ENCODE measurements around the gene CELF4. TPM values are rescaled to one million over a fixed set of nuclear protein-coding genes. Genes with fewer than 3 reads are reported as not detected.

Gene CELF4
- total and polyA plus RNA-seq, 2 donors (not counting 3 experiments of a cell fraction or from before 2014, with no cell fraction given), result not detected

GRCh38 chr18:37541517-37541916 is 24.1 kb downstream of the CELF4 start:
- H3K79me2 ChIP-seq (ENCODE audit: control insufficient read depth, insufficient read depth, low read length), result no peaks in the 10 kb centered on the region
- no peak for FAIRE-seq
- H3K36me3 ChIP-seq (ENCODE audit: control insufficient read depth in 2 of 2, extremely low read depth in 1 of 2, insufficient read depth in 2 of 2, low read length in 2 of 2), result no peaks in the 10 kb centered on the region
- no peaks in the 10 kb centered on the region for H4K20me1 ChIP-seq (replicated peaks; ENCODE audit: control insufficient read depth, extremely low read depth, insufficient read depth, low read length)
- peaks cover 7 to 8% of the 10 kb centered on the region in 2 experiments for H3K27me3 ChIP-seq (ENCODE audit: control insufficient read depth in 2 of 2, insufficient read depth in 2 of 2, low read length in 2 of 2)
- H2AFZ ChIP-seq (ENCODE audit: low read depth, low read length), result no peak overlapping the region
- dilution Hi-C loops (cut with MboI; ENCODE audit: extremely low pct_ligation_motif_present, low sequenced_read_pairs), result no loop called here
- TF ChIP-seq POLR2A (IDR thresholded peaks at IDR 0.05; ENCODE audit: low read depth, low read length), result no peak
- TF ChIP-seq EZH2 (IDR thresholded peaks at IDR 0.05; ENCODE audit: borderline replicate concordance, low read depth, low read length, severe bottlenecking), result no peak
- no peak for TF ChIP-seq POLR2AphosphoS5 (IDR thresholded peaks at IDR 0.05; ENCODE audit: insufficient read depth, low read depth, low read length)
- TF ChIP-seq MAX (IDR thresholded peaks at IDR 0.05; ENCODE audit: insufficient read depth, insufficient read length), result no peak
- no peak for TF ChIP-seq CTCF (IDR thresholded peaks at IDR 0.05; ENCODE audit: extremely low read depth in 1 of 2, insufficient read depth in 1 of 2, low read depth in 1 of 2, low read length in 2 of 2)
- no peak for TF ChIP-seq MYC (IDR thresholded peaks at IDR 0.05; ENCODE audit: low read depth, low read length)
- no peak for TF ChIP-seq JUN (IDR thresholded peaks at IDR 0.05; ENCODE audit: borderline replicate concordance, insufficient read depth, insufficient read length, low read depth)
- no peak for TF ChIP-seq GATA2 (IDR thresholded peaks at IDR 0.05; ENCODE audit: insufficient read depth, insufficient read length, low read depth, low read length)
- TF ChIP-seq FOS (IDR thresholded peaks at IDR 0.05; ENCODE audit: borderline replicate concordance, insufficient read depth, low read length), result no peak
- no peak overlapping the region for H3K9ac ChIP-seq (replicated peaks; ENCODE audit: extremely low read depth, insufficient read depth, low read length)
- no peaks in the 10 kb centered on the region for H3K9me1 ChIP-seq (replicated peaks; ENCODE audit: control insufficient read depth, extremely low read depth, insufficient read depth, low read length)
- POLR2A ChIA-PET, result no interaction called here
- intact Hi-C loops (cut with micrococcal nuclease), result no loop called here
- H3K4me2 ChIP-seq (ENCODE audit: insufficient read depth, low read length), result no peak overlapping the region
- H3K4me1 ChIP-seq (ENCODE audit: control insufficient read depth, extremely low read depth, insufficient read depth, low read length), result no peaks in the 10 kb centered on the region
- no peak for DNase-seq (ENCODE audit: low read depth, low spot score)
- no peak overlapping the region for H3K4me3 ChIP-seq (replicated peaks in 1 of 3; ENCODE audit: insufficient read depth in 1 of 3, low read depth in 1 of 3, low read length in 3 of 3)
- H3K9me3 ChIP-seq (replicated peaks; ENCODE audit: control insufficient read depth, insufficient read depth, low read length), result no peaks in the 10 kb centered on the region
- no TSS peak for BruUV-seq (replicated peaks)
- H3K27ac ChIP-seq (ENCODE audit: insufficient read depth, low read depth, low read length), result no peak overlapping the region
- CTCF ChIA-PET, result no interaction called here
